Activated B cell treated with CpG ODN at 0.5 μM for 24 hours (primary cell): ENCODE data around the gene LMX1B. TPM values are rescaled to one million over a fixed set of nuclear protein-coding genes. Genes with fewer than 3 reads are reported as not detected.

Experiments used
- ATAC-seq: fragments of 200-7000 bp; cut with Tn5 transposase; one replicate; pipeline ENCODE4 v1.10.0; 2021; ENCODE audit warnings: low read depth, mild to moderate bottlenecking, moderate library complexity
- CTCF ChIA-PET: fragments of 350-600 bp; sonication (Branson Sonifier 250); formaldehyde crosslinking; loops from one replicate; lab custom pipeline; 2021; ENCODE audit warnings: antibody characterized with exemption; lab: Charles Lee
- POLR2A ChIA-PET: fragments of 350-600 bp; sonication (Branson Sonifier 250); formaldehyde crosslinking; loops from one replicate; lab custom pipeline; 2021; ENCODE audit warnings: antibody characterized with exemption; lab: Charles Lee
- DNase-seq: peaks from one replicate; pipeline ENCODE4 v3.0.0; 2022
- H3K27ac Mint-ChIP-seq: one replicate; pipeline ENCODE4 v1.8.0; 2020; ENCODE audit warnings: mixed read lengths
- H3K27me3 Mint-ChIP-seq: one replicate; pipeline ENCODE4 v1.8.0; 2021; ENCODE audit warnings: mixed read lengths
- H3K36me3 Mint-ChIP-seq: one replicate; pipeline ENCODE4 v1.8.0; 2021; ENCODE audit warnings: low read depth, mixed read lengths
- H3K4me1 Mint-ChIP-seq: one replicate; pipeline ENCODE4 v1.8.0; 2021; ENCODE audit warnings: mixed read lengths
- H3K4me3 Mint-ChIP-seq: one replicate; pipeline ENCODE4 v1.8.0; 2020; ENCODE audit warnings: mild to moderate bottlenecking, mixed read lengths
- H3K9me3 Mint-ChIP-seq: one replicate; pipeline ENCODE4 v1.8.0; 2020; ENCODE audit warnings: mixed read lengths
- CTCF ChIP-seq: fragments of 200-600 bp; IDR thresholded peaks from one replicate; pipeline ENCODE4 v1.8.0; 2022; ENCODE audit warnings: antibody characterized with exemption, mild to moderate bottlenecking
- intact Hi-C: fragments of 100-400 bp; cut with micrococcal nuclease; formaldehyde crosslinking; loops from one replicate; pipeline ENCODE4 v1.15.1; 2024
- total RNA-seq: library from RNA; stranded (reverse); gene quantifications from 2 replicates; pipeline ENCODE4 v1.2.3, GENCODE V29; 2022

Gene LMX1B
- total RNA-seq, 1 donor from 2014 or later, result not detected

GRCh38 chr9:126612813-126613641 is 701 bp upstream of the LMX1B start:
- ATAC-seq (no peak), DNase-seq (no peak)
- no peaks in the 10 kb centered on the region for H3K36me3 Mint-ChIP-seq
- peaks cover 28% of the 10 kb centered on the region for H3K4me1 Mint-ChIP-seq
- intact Hi-C loops, result no loop called here
- no peaks in the 10 kb centered on the region for H3K9me3 Mint-ChIP-seq
- ChIA-PET CTCF (interaction anchor here (1.7 kb wide), 1 partner anchor 168 kb away, joined by 7 read pairs; no protein-coding TSS in a partner anchor), POLR2A (no interaction called here)
- no peak for TF ChIP-seq CTCF
- H3K27me3 Mint-ChIP-seq, result peaks cover 58% of the 10 kb centered on the region
- peak overlapping the region; percentile 76 for H3K4me3 Mint-ChIP-seq
- H3K27ac Mint-ChIP-seq, result no peak overlapping the region

- CTCF ChIA-PET, result interaction anchor here (0.9 kb wide), 1 partner anchor 77 kb away, joined by 3 read pairs; no protein-coding TSS in a partner anchor
- POLR2A ChIA-PET, result no interaction called here
- Mint-ChIP-seq H3K36me3 (no peaks in the 10 kb centered on the region), H3K4me3 (no peak overlapping the region), H3K9me3 (no peaks in the 10 kb centered on the region), H3K27me3 (peaks cover 55% of the 10 kb centered on the region), H3K27ac (no peak overlapping the region), H3K4me1 (peaks cover 34% of the 10 kb centered on the region)
- DNase-seq, result no peak
- intact Hi-C loops, result no loop called here
- no peak for ATAC-seq
- TF ChIP-seq CTCF, result no peak
Observed at GRCh38 chr9:126614088-126614454, 343 bp downstream of the LMX1B start.

- intact Hi-C loops, result no loop called here
- H3K27ac Mint-ChIP-seq, result no peak overlapping the region
- DNase-seq, result no peak
- CTCF ChIA-PET, result interaction anchor here (0.9 kb wide), 1 partner anchor 76 kb away, joined by 3 read pairs; no protein-coding TSS in a partner anchor
- H3K36me3 Mint-ChIP-seq, result no peaks in the 10 kb centered on the region
- no peak for TF ChIP-seq CTCF
- no peak for ATAC-seq
- no peaks in the 10 kb centered on the region for H3K9me3 Mint-ChIP-seq
- peaks cover 55% of the 10 kb centered on the region for H3K27me3 Mint-ChIP-seq
- POLR2A ChIA-PET, result no interaction called here
- peaks cover 37% of the 10 kb centered on the region for H3K4me1 Mint-ChIP-seq
- H3K4me3 Mint-ChIP-seq, result peak overlapping the region; percentile 75
Observed at GRCh38 chr9:126614455-126615244, 922 bp downstream of the LMX1B start.

- POLR2A ChIA-PET, result no interaction called here
- H3K4me3 Mint-ChIP-seq, result no peak overlapping the region
- H3K9me3 Mint-ChIP-seq, result no peaks in the 10 kb centered on the region
- intact Hi-C loops, result no loop called here
- H3K27me3 Mint-ChIP-seq, result peaks cover 57% of the 10 kb centered on the region
- peaks cover 37% of the 10 kb centered on the region for H3K4me1 Mint-ChIP-seq
- ATAC-seq (peak; percentile 17), DNase-seq (no peak)
- no peak for TF ChIP-seq CTCF
- H3K36me3 Mint-ChIP-seq, result no peaks in the 10 kb centered on the region
- H3K27ac Mint-ChIP-seq, result no peak overlapping the region
- CTCF ChIA-PET, result interaction anchor here (0.9 kb wide), 1 partner anchor 75 kb away, joined by 3 read pairs; no protein-coding TSS in a partner anchor
Observed at GRCh38 chr9:126615245-126615790, 1.6 kb downstream of the LMX1B start.
